Common myeloid progenitor, CD34-positive (primary cell): ENCODE data around the gene DOCK3.
A peak's percentile ranks its signal among the peaks of the same experiment; 100 is the strongest.

Source experiments
- CTCF ChIA-PET: fragments of 350-600 bp; sonication (Branson Sonifier 250); formaldehyde crosslinking; loops from one replicate; lab custom pipeline; 2021; ENCODE audit warnings: antibody characterized with exemption; lab: Charles Lee
- POLR2A ChIA-PET: fragments of 350-600 bp; sonication (Branson Sonifier 250); formaldehyde crosslinking; loops from one replicate; lab custom pipeline; 2021; ENCODE audit warnings: antibody characterized with exemption; lab: Charles Lee
- DNase-seq, 3 donors: peaks; one replicate each; pipeline versions ENCODE4 v3.0.0 to v3.0.0-alpha.2; 2013
- H3K27ac ChIP-seq, 2 experiments: 1 replicate in 1 of 2; 2 replicates in 1 of 2; pipeline ENCODE4 v1.7.0; 2013; ENCODE audit warnings: inconsistent platforms in 2 of 2, low read length in 2 of 2, mild to moderate bottlenecking in 2 of 2, low read depth in 1 of 2, moderate library complexity in 1 of 2; ENCODE audit not compliant: severe bottlenecking in 2 of 2, insufficient read depth in 1 of 2, poor library complexity in 1 of 2
- H3K27me3 ChIP-seq, 5 experiments: replicated peaks in 2 of 5; 1 replicate in 3 of 5; 2 replicates in 2 of 5; pipeline versions ENCODE4 v1.6.1 to v1.7.0; 2013; ENCODE audit warnings: low read length in 4 of 5, mild to moderate bottlenecking in 2 of 5, moderate library complexity in 2 of 5, inconsistent platforms in 1 of 5; ENCODE audit not compliant: insufficient read depth in 5 of 5, control insufficient read depth in 4 of 5
- H3K36me3 ChIP-seq, 4 experiments: 1 replicate in 2 of 4; 2 replicates in 2 of 4; pipeline versions ENCODE4 v1.6.1 to v1.7.0; 2013; ENCODE audit warnings: low read length in 3 of 4, control low read depth in 1 of 4, mild to moderate bottlenecking in 1 of 4; ENCODE audit not compliant: control insufficient read depth in 4 of 4, insufficient read depth in 4 of 4
- H3K4me1 ChIP-seq, 4 experiments: 1 replicate in 3 of 4; 2 replicates in 1 of 4; pipeline versions ENCODE4 v1.6.1 to v1.7.1; 2013; ENCODE audit warnings: low read length in 3 of 4, mild to moderate bottlenecking in 3 of 4, control low read depth in 1 of 4, inconsistent platforms in 1 of 4, moderate library complexity in 1 of 4; ENCODE audit not compliant: control insufficient read depth in 4 of 4, insufficient read depth in 4 of 4; ENCODE audit errors: control extremely low read depth in 1 of 4
- H3K4me3 ChIP-seq, 7 experiments: 1 replicate in 4 of 7; 2 replicates in 3 of 7; pipeline versions ENCODE4 v1.5.1 to v1.7.0; 2013; ENCODE audit warnings: mild to moderate bottlenecking in 7 of 7, low read length in 6 of 7, moderate library complexity in 6 of 7, inconsistent platforms in 2 of 7, low read depth in 2 of 7, control low read depth in 1 of 7; ENCODE audit not compliant: insufficient read depth in 4 of 7, control insufficient read depth in 1 of 7; ENCODE audit errors: extremely low read depth in 1 of 7
- H3K9me3 ChIP-seq, 5 experiments: 1 replicate in 4 of 5; 2 replicates in 1 of 5; pipeline versions ENCODE4 v1.6.1 to v1.7.1; 2013; ENCODE audit warnings: low read length in 4 of 5, mild to moderate bottlenecking in 2 of 5, inconsistent platforms in 1 of 5, low read depth in 1 of 5, moderate library complexity in 1 of 5; ENCODE audit not compliant: control insufficient read depth in 4 of 5, insufficient read depth in 2 of 5; ENCODE audit errors: control extremely low read depth in 1 of 5
- WGBS: methylation state at CpG from one replicate; pipeline ENCODE4 v1.1.5; 2013; ENCODE audit not compliant: insufficient coverage; 5-methylcytosine and 5-hydroxymethylcytosine counted together

The DOCK3 gene

GRCh38 chr3:51373658-51374421, 699.1 kb downstream of the DOCK3 start:
- H3K9me3 ChIP-seq, result no peaks in the 10 kb centered on the region
- H3K27ac ChIP-seq, result no peak overlapping the region
- no peaks in the 10 kb centered on the region for H3K27me3 ChIP-seq
- H3K36me3 ChIP-seq, result no peaks in the 10 kb centered on the region
- POLR2A ChIA-PET, result no interaction called here
- CTCF ChIA-PET, result interaction anchor here (1.0 to 1.9 kb wide), 3 partner anchors 698 to 758 kb away, joined by 3 to 5 read pairs (median 3); no protein-coding TSS in a partner anchor
- H3K4me3 ChIP-seq, result no peak overlapping the region
- WGBS, result 91% methylated on average over 5 of the region's 5 CpGs
- peaks cover 2 to 29% (median 23%) of the 10 kb centered on the region in 4 experiments for H3K4me1 ChIP-seq
- no peak for DNase-seq

DNA sequence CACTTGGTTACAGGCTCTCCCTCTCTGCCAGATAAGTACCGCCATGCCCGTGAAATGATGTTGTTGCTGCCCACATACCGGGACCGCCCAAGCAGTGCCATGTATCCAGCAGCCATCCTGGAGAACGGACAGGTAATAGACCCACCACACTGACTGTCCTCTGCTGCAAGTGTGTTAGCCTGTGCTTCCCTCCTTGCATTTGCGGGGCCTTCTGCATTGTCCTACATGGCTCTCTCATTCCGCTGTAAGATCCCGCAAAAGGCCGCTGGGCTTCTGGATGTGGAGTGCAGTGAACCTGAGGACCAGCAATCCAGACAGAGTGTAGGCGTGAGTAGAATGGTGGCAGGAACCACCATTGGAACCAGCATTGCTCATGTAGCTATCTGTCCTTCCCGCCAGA, 699.7 kb downstream of the DOCK3 start:
- Histone ChIP-seq H3K36me3 (no peaks in the 10 kb centered on the region), H3K9me3 (no peaks in the 10 kb centered on the region), H3K4me1 (peaks cover 4 to 35% (median 29%) of the 10 kb centered on the region in 4 experiments), H3K27me3 (no peaks in the 10 kb centered on the region), H3K27ac (no peak overlapping the region), H3K4me3 (no peak overlapping the region)
- DNase-seq, result no peak
- 98% methylated on average over 11 of the region's 11 CpGs for WGBS
- ChIA-PET POLR2A (interaction anchor here (0.6 kb wide), 1 partner anchor 294 kb away, joined by 5 read pairs; no protein-coding TSS in a partner anchor), CTCF (interaction anchor here (1.0 kb wide), 1 partner anchor 724 kb away, joined by 3 read pairs; no protein-coding TSS in a partner anchor)

DNA sequence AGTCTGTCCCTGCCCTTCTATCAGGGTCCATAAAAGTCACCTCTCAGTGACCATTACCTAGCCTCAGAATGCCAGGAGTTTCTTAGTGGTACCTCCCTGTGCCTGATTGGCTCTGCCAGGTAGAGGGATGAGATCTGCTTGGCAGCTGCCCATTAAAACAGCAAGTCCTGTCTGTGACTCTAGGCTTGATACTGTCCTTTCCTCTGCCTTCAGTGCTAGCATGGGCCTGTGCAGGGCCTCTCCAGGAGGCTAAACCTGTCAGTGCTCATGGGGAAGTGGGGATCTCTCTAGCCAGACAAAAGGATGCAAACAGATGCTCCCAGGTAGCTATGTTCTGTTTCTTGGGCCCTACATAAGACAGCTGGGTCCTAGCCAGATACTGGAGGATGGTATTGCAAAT, 700.4 kb downstream of the DOCK3 start:
- Histone ChIP-seq H3K36me3 (no peaks in the 10 kb centered on the region), H3K4me1 (peaks cover 7 to 42% (median 35%) of the 10 kb centered on the region in 4 experiments), H3K27me3 (no peaks in the 10 kb centered on the region), H3K27ac (no peak overlapping the region), H3K9me3 (no peaks in the 10 kb centered on the region), H3K4me3 (no peak overlapping the region)
- DNase-seq, result no peak
- ChIA-PET POLR2A (interaction anchor here (0.6 kb wide), 1 partner anchor 294 kb away, joined by 5 read pairs; no protein-coding TSS in a partner anchor), CTCF (interaction anchor here (1.0 to 1.4 kb wide), 3 partner anchors 278 to 760 kb away, joined by 3 to 6 read pairs (median 3); no protein-coding TSS in a partner anchor)

DNA sequence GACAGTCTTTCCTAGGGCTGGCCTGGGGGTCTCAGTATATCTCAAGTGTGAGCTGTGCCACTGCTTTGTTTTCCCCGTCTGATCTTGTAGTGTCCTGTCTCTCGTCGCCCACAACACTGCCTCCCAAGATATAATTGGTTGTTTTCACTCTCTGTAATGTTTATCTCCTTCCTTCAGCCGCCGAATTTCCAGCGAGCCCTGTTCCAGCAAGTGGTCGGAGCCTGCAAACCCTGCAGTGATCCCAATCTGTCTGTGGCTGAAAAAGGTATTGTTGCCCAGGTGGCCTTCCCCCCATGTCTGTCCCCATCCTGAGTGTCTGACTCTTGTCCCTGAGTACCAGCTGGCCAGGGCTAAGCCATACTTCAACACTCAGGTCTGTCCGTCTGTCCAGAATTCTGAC, 700.8 kb downstream of the DOCK3 start:
- Histone ChIP-seq H3K4me1 (peaks cover 7 to 46% (median 40%) of the 10 kb centered on the region in 4 experiments), H3K27ac (no peak overlapping the region), H3K36me3 (no peaks in the 10 kb centered on the region), H3K4me3 (no peak overlapping the region), H3K27me3 (no peaks in the 10 kb centered on the region), H3K9me3 (no peaks in the 10 kb centered on the region)
- DNase-seq, result no peak
- WGBS, result 81% methylated on average over 7 of the region's 8 CpGs
- ChIA-PET CTCF (interaction anchor here (0.9 to 1.4 kb wide), 4 partner anchors 278 to 760 kb away, joined by 3 to 6 read pairs (median 3); no protein-coding TSS in a partner anchor), POLR2A (no interaction called here)

GRCh38 chr3:51378065-51378464, 703.3 kb downstream of the DOCK3 start:
- Histone ChIP-seq H3K36me3 (no peaks in the 10 kb centered on the region), H3K9me3 (no peaks in the 10 kb centered on the region), H3K27ac (no peak overlapping the region), H3K4me1 (peaks cover 7 to 69% (median 58%) of the 10 kb centered on the region in 4 experiments), H3K4me3 (peak overlapping the region in 4 of 7 experiments; percentile 6 to 46 (median 16)), H3K27me3 (no peaks in the 10 kb centered on the region)
- ChIA-PET POLR2A (interaction anchor here (3.9 kb wide), 1 partner anchor 11 kb away, joined by 16 read pairs; no protein-coding TSS in a partner anchor), CTCF (interaction anchor here (0.6 to 5.7 kb wide), 12 partner anchors 9 to 765 kb away, joined by 3 to 56 read pairs (median 4); partner anchors contain the start of genes MAPKAPK3 and RBM15B)
- DNase-seq, result peak in 2 of 3 donors; percentile 37 to 55
- 0% methylated on average over 2 of the region's 5 CpGs for WGBS

DNA sequence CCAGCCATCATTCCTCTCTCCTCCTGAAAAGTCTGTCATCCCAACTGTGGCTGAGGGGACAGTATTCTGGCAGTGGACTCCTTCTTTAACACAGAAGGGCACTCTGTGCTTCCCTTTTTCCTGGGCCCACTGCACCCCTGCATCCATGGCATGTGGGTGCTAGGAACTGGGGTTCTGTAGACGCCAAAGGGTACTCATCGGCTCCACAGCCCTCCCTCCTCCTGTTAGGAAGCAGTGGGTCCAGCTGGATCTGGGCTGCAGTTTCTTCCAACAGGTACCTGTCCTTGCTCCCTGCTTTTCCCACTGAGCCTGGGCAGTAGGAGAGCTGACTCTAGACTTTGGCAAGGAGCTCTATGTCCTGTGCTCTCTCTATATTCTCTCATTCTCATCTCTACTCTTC, 704.0 kb downstream of the DOCK3 start:
- H3K4me3 ChIP-seq, result peak overlapping the region in 2 of 7 experiments; percentile 22 to 46
- H3K36me3 ChIP-seq, result no peaks in the 10 kb centered on the region
- 62% methylated on average over 2 of the region's 2 CpGs for WGBS
- H3K4me1 ChIP-seq, result peaks cover 11 to 75% (median 65%) of the 10 kb centered on the region in 4 experiments
- no peak for DNase-seq
- H3K27me3 ChIP-seq, result no peaks in the 10 kb centered on the region
- ChIA-PET POLR2A (interaction anchor here (0.6 to 3.9 kb wide), 2 partner anchors 11 to 697 kb away, joined by 7 to 16 read pairs; no protein-coding TSS in a partner anchor), CTCF (interaction anchor here (0.7 to 5.7 kb wide), 11 partner anchors 10 to 807 kb away, joined by 3 to 56 read pairs (median 5); partner anchors contain the start of genes MAPKAPK3 and RBM15B)
- no peak overlapping the region for H3K27ac ChIP-seq
- no peaks in the 10 kb centered on the region for H3K9me3 ChIP-seq
